Right lobe of liver (tissue), 6 donors: ENCODE data around the gene GPR89B. TPM values are rescaled to one million over a fixed set of nuclear protein-coding genes. Genes with fewer than 3 reads are reported as not detected.
A peak's percentile ranks its signal among the peaks of the same experiment; 100 is the strongest.
"Not testable (repeated sequence)": the region's sequence is repeated elsewhere in the genome, so short reads cannot be mapped to it uniquely, and the experiment has no call there.

Experiments used
- ATAC-seq, 4 donors: fragments of 200-7000 bp; cut with Tn5 transposase; one replicate each; pipeline ENCODE4 v1.9.1; 2020; ENCODE audit warnings: mild to moderate bottlenecking in 4 of 4, moderate library complexity in 4 of 4
- DNase-seq, 3 donors: peaks; one replicate each; pipeline ENCODE4 v3.0.0-alpha.2; 2020
- H3K27ac ChIP-seq, 3 donors: fragments of 200-600 bp; one replicate each; pipeline ENCODE4 v1.8.0; 2022
- H3K27me3 ChIP-seq, 2 donors: fragments of 200-600 bp; one replicate each; pipeline ENCODE4 v1.8.0; 2022
- H3K36me3 ChIP-seq, 4 donors: fragments of 200-600 bp; sonication (generic) in 1 of 4; one replicate each; pipeline versions ENCODE4 v1.5.1 to v1.8.0; 2017 to 2022; ENCODE audit warnings: control low read depth in 1 of 4
- H3K4me1 ChIP-seq, 4 donors: fragments of 200-600 bp; sonication (generic) in 1 of 4; one replicate each; pipeline versions ENCODE4 v1.5.1 to v1.8.0; 2017 to 2022; ENCODE audit warnings: control low read depth in 1 of 4
- H3K4me3 ChIP-seq, 3 donors: fragments of 200-600 bp; one replicate each; pipeline ENCODE4 v1.8.0; 2022
- H3K9me3 ChIP-seq, 4 donors: fragments of 200-600 bp; sonication (generic) in 1 of 4; one replicate each; pipeline versions ENCODE4 v1.5.1 to v1.8.0; 2017 to 2022; ENCODE audit warnings: control low read depth in 1 of 4
- POLR2A ChIP-seq: fragments of 450-650 bp; IDR thresholded peaks from one replicate; pipeline ENCODE4 v1.6.1; 2017; ENCODE audit warnings: antibody characterized with exemption, mild to moderate bottlenecking
- WGBS: methylation state at CpG from one replicate; pipeline ENCODE4 v1.1.6; 2018; ENCODE audit warnings: low coverage, low lambda C conversion rate; ENCODE audit not compliant: insufficient coverage; ENCODE audit errors: missing lambda C conversion rate; 5-methylcytosine and 5-hydroxymethylcytosine counted together
- intact Hi-C, 2 donors: fragments of 100-400 bp; cut with DNase I; formaldehyde crosslinking; loops; one replicate each; pipeline versions ENCODE4 v1.11.2 to v1.14.1; 2022
- long read RNA-seq: library from polyadenylated mRNA; unstranded; transcript quantifications from one replicate; pipeline ENCODE4 v2.0.0, GENCODE V29; 2019
- total RNA-seq, 6 experiments: library from RNA; depleted of rRNA in 2 of 6; stranded (reverse); fragments of >200 nt in 2 of 6; fragmentation: NEBNext Ultra II Directional in 3 of 6; extraction: Animal tissue kit (Norgen Biotek cat#: 25700) in 3 of 6; gene quantifications; one replicate each; pipeline versions ENCODE4 v1.1.0 to v1.2.4, GENCODE V29; 2016 to 2023
- TF ChIP-seq, protein P1 (sequence below), 4 donors: fragments of 200-600 bp in 3 of 4; fragments of 450-650 bp in 1 of 4; IDR thresholded peaks; one replicate each; pipeline versions ENCODE4 v1.5.1 to v1.8.0; 2016 to 2022; ENCODE audit warnings: antibody characterized with exemption in 4 of 4, mild to moderate bottlenecking in 2 of 4
- donor health status: DM: no; HTN: yes; CAD: no.
- donor health status: DM: no; HTN: no; CAD: no.
- donor health status: DM: no; HTN: no; CAD: no.
- donor health status: DM: no; HTN: yes; CAD: no.
- donor health status: DM: no; HTN: yes; CAD: no.

GPR89B gene
- 10 to 100 TPM in 3 of 6 experiments, 1 to 10 TPM in 3; 5.7 to 15.7 (median 8.7) TPM for total RNA-seq
- long read RNA-seq, partial matches to known transcripts = 0 of 1 reads
- long read RNA-seq, other reads (novel, unspliced or antisense) = 1 of 1 reads

DNA sequence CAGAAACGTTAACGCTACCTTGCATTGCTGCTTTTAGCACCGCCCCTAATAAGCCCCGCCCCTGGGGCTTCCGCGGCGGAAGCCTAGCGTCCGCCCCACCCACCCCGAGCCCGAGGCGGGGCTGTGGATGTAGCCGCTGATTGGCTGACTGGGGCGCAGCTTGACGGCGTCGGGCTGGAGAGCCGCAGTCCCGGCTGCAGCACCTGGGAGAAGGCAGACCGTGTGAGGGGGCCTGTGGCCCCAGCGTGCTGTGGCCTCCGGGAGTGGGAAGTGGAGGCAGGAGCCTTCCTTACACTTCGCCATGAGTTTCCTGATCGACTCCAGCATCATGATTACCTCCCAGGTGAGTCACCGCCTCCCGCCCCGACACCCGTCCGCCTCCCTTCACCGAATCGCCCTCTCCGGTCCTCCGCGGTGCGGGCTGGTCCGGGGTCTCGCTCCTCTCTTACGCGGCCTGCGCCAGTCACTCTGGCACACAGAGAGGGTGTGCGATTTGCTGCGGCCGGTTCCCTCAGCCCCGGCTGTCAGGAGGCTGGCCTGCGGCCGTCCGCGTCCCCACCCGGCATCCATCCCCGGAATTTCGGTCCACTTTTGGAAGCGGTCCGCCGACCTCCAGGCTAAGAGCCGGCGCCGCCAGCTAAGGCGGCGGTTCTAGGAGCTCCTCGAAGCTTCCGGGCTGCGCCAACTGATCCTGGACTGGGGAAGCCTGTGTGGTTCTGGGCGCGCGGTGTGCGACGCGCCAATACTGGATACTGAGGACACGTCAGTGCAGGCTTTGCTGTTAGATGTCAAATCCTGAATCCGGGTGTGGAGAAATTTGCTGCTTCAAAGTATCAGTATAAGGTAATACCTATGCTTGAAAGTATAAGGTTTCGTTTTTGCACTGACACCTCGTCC lies at the start of gene GPR89B:
Gene GPR89B, plus strand, starts transcription at position 185 of the 897 bp plus-strand sequence. Its CDS starts 117 bp downstream, at position 302.
- peak within 1 kb of the TSS; percentile 76 to 92 (median 83) for H3K27ac ChIP-seq
- 0% methylated on average over 16 of the region's 72 CpGs for WGBS
- DNase-seq (peak; percentile 95 to 96 (median 95)), ATAC-seq (peak; percentile 98 to 100 (median 99))
- H3K27me3 ChIP-seq, intact Hi-C loops, H3K36me3 ChIP-seq, H3K9me3 ChIP-seq: not testable (repeated sequence)
- H3K4me3 ChIP-seq = peak within 1 kb of the TSS; percentile 79 to 92 (median 85)
- peaks cover 0 to 11% (median 2%) of the 10 kb centered on the region in 4 donors for H3K4me1 ChIP-seq
- TF ChIP-seq POLR2A = peak; percentile 65

DNA sequence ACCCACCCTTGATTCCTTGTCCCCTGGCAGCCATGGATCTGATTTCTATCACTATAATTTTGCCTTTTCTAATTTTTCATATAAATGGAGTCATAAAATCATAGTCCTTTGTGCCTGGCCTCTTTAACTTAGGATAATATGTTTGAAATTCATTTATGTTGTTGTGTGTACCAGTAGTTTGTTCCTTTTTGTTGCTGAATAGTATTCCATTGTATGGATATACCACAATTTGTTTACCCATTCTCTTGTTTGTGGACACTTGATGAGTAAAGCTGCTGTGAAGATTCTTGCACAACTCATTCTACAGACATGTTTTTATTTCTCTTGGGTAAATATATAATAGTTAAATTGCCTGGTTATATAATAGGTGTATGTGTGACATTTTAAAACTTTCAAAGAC lies 48.3 kb upstream of the GPR89B start:
- H3K4me3 ChIP-seq = no peak overlapping the region
- intact Hi-C loops = loop anchor here in 1 of 2 donors (10.0 kb wide), 1 partner anchor 235 kb away; no protein-coding TSS in a partner anchor
- H3K27ac ChIP-seq = no peak overlapping the region
- DNase-seq (no peak), ATAC-seq (no peak)
- no peak for TF ChIP-seq POLR2A
- TF ChIP-seq, protein P1, sequence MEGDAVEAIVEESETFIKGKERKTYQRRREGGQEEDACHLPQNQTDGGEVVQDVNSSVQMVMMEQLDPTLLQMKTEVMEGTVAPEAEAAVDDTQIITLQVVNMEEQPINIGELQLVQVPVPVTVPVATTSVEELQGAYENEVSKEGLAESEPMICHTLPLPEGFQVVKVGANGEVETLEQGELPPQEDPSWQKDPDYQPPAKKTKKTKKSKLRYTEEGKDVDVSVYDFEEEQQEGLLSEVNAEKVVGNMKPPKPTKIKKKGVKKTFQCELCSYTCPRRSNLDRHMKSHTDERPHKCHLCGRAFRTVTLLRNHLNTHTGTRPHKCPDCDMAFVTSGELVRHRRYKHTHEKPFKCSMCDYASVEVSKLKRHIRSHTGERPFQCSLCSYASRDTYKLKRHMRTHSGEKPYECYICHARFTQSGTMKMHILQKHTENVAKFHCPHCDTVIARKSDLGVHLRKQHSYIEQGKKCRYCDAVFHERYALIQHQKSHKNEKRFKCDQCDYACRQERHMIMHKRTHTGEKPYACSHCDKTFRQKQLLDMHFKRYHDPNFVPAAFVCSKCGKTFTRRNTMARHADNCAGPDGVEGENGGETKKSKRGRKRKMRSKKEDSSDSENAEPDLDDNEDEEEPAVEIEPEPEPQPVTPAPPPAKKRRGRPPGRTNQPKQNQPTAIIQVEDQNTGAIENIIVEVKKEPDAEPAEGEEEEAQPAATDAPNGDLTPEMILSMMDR (IDR thresholded peaks at IDR 0.05) = no peak
- no peaks in the 10 kb centered on the region for H3K27me3 ChIP-seq
- no peaks in the 10 kb centered on the region for H3K36me3 ChIP-seq
- no peaks in the 10 kb centered on the region for H3K4me1 ChIP-seq
- no peaks in the 10 kb centered on the region for H3K9me3 ChIP-seq

DNA sequence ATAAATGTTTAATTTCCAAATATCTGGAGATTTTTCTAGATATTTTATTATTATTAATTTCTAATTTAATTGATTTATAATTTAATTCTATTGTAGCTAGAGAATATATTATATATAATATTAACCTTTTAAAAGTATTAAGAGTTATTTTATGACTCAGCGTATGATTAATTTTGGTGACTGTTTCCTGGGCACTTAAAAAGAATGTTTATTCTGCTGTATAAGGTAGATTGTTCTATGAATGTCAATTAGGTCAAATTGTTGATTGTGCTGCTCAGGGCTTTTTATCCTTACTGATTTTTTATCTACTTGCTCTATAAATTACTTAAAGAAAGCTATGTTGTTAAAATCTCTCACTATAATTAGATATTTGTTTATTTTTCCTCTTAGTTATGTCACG lies 45.7 kb upstream of the GPR89B start:
- intact Hi-C loops = loop anchor here in 1 of 2 donors (10.0 kb wide), 1 partner anchor 238 kb away; no protein-coding TSS in a partner anchor
- TF ChIP-seq, protein P1 (IDR thresholded peaks at IDR 0.05) = no peak
- no peak for TF ChIP-seq POLR2A
- ATAC-seq (no peak), DNase-seq (no peak)
- Histone ChIP-seq H3K4me1 (no peaks in the 10 kb centered on the region), H3K27me3 (no peaks in the 10 kb centered on the region), H3K36me3 (no peaks in the 10 kb centered on the region), H3K9me3 (no peaks in the 10 kb centered on the region), H3K4me3 (no peak overlapping the region), H3K27ac (no peak overlapping the region)
- 81% methylated on average over 2 of the region's 2 CpGs for WGBS

DNA sequence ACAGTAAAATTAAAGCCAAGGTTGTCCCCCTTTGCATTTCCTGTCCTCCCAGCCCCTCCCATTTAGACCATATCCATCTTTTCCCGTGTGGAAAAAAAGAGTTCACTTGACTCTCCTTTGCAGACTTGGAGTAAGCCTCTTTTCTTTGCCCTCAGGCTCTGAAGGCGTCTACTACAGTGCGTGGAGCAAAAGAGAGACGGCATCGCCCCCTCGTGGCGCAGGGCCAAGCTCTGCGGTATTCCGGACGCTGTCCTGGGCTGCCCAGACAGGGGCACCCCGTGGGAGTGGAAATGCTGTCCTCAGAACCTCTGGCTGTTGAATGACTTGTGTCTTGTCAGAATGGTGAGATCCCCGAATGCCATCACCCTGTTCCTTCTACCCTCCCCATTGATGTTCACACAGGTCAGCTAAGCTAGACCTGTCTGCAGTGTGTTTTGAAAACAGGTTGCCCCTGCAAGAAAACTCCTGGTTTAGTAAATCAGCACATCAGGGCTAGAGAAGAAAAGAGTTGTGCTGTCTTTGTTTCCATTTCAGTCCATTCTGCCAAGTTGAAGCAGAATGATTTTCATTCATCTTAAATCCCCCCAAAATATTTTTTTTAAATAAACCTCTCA lies 37.9 kb upstream of the GPR89B start:
- peak in 1 of 3 donors; percentile 60 for DNase-seq
- 13% methylated on average over 9 of the region's 12 CpGs for WGBS
- H3K9me3 ChIP-seq = no peaks in the 10 kb centered on the region

More for the DNA sequence above, 37.9 kb upstream of the GPR89B start:
- H3K4me1 ChIP-seq = no peaks in the 10 kb centered on the region
- no peak overlapping the region for H3K4me3 ChIP-seq
- no peak for TF ChIP-seq POLR2A
- TF ChIP-seq, protein P1 (IDR thresholded peaks at IDR 0.05) = peak; percentile 25 to 36 (median 32)
- H3K27me3 ChIP-seq = no peaks in the 10 kb centered on the region
- H3K36me3 ChIP-seq = no peaks in the 10 kb centered on the region
- intact Hi-C loops = no loop called here
- no peak overlapping the region for H3K27ac ChIP-seq
- ATAC-seq = peak; percentile 48 to 77 (median 54)
